ENCODE results near the gene LAMTOR5. TPM values are rescaled to one million over a fixed set of nuclear protein-coding genes. Genes with fewer than 3 reads are reported as not detected.

Gene LAMTOR5
- 100 to 1,000 TPM in 3 of 6 donors, 10 to 100 TPM in 3; 26.5 to 130 (median 89.9) TPM for total RNA-seq

DNA sequence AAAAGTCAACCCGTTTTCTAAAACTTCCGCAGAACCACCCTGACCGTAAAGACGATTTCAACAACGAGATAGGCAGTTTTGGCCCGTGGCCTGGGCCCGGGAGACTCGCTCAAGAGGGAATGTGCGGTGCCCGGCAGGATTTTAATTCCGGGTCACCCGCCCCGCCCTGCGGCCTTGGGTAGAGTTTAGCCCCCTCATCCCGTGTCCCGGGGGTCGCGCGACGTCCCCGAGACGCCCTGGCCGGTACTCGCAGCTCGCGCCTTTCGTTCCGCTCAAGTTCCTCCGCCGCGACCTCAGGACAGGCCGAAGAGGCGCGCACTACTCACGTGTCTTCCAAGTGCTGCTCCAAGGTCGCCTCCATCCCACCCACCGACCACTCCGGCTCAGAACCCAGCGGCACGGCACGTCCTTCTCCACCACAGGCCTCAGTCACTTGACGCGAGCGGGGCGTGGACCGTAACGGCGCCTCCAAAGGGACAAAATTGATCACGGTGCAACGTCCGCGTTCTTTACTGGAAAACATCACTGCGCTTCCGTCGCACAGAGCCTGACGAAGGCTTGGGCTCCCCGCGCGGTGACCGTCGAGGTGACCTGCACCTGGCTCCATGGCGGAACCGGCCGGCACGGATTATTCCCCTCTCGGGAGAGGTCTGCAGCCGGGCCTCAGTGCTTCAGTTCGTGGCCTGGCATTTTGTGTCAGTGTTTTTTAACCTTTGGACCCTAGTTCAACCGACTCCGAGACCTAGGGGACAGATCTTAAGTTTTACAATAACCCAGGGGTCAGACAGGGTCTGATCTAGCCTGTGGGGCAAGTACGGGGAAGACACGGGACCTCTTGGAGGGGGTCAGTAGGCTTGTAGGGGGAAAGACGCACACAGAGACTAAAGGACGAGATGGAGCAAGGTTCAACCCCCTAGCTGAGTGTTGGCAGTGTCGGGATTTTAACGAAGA, at the start of gene LAMTOR5:
LAMTOR5 (minus strand) TSS at position 435 of the 951 bp plus-strand sequence; CDS start at position 361, 74 bp downstream.
- H3K27ac ChIP-seq: peak within 1 kb of the TSS; percentile 88 to 98 (median 92)
- peak within 1 kb of the TSS; percentile 65 to 80 (median 67) for H3K4me3 ChIP-seq
- no peaks in the 10 kb centered on the region for H3K9me3 ChIP-seq
- ATAC-seq (ENCODE audit: low FRiP score in 2 of 2) (peak; percentile 96 to 99), DNase-seq (peak; percentile 94 to 95)
- H3K27me3 ChIP-seq: no peaks in the 10 kb centered on the region
- TF ChIP-seq, protein P1, sequence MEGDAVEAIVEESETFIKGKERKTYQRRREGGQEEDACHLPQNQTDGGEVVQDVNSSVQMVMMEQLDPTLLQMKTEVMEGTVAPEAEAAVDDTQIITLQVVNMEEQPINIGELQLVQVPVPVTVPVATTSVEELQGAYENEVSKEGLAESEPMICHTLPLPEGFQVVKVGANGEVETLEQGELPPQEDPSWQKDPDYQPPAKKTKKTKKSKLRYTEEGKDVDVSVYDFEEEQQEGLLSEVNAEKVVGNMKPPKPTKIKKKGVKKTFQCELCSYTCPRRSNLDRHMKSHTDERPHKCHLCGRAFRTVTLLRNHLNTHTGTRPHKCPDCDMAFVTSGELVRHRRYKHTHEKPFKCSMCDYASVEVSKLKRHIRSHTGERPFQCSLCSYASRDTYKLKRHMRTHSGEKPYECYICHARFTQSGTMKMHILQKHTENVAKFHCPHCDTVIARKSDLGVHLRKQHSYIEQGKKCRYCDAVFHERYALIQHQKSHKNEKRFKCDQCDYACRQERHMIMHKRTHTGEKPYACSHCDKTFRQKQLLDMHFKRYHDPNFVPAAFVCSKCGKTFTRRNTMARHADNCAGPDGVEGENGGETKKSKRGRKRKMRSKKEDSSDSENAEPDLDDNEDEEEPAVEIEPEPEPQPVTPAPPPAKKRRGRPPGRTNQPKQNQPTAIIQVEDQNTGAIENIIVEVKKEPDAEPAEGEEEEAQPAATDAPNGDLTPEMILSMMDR (IDR thresholded peaks at IDR 0.05): peak in 5 of 6 experiments; percentile 9 to 58 (median 14)
- TF ChIP-seq POLR2A (IDR thresholded peaks at IDR 0.05) (peak in 3 of 4 donors; percentile 81 to 97 (median 88)), EP300 (IDR thresholded peaks at IDR 0.05) (peak in 1 of 4 donors; percentile 91), POLR2AphosphoS5 (IDR thresholded peaks at IDR 0.05) (peak; percentile 99 to 100)
- peaks cover 21 to 31% (median 24%) of the 10 kb centered on the region in 4 donors for H3K36me3 ChIP-seq
- H3K4me1 ChIP-seq: peaks cover 13 to 27% (median 15%) of the 10 kb centered on the region in 4 donors
- 0 to 1% methylated on average over 28 to 76 of the region's 76 CpGs for WGBS, 2 donors

DNA sequence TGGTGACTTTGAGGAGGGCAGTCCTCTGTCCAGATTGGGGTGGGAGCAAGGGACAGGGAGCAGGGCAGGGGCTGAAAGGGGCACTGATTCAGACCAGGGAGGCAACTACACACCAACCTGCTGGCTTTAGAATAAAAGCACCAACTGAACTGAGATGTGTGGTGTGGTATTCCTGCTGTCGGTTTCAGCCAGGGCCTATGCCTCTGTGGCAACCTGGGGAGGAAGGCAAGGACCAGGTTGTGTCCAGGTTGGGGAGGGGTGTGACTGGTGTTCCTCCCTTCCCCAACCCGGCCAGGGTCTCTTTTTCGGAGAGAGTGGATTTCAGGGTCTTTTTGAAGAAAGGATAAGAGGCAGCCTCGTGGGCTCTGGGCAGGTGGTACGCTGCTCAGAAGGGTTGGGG, 49.7 kb upstream of the LAMTOR5 start:
- Histone ChIP-seq H3K27me3 (no peaks in the 10 kb centered on the region), H3K36me3 (no peaks in the 10 kb centered on the region), H3K4me1 (no peaks in the 10 kb centered on the region), H3K27ac (no peak overlapping the region), H3K9me3 (no peaks in the 10 kb centered on the region), H3K4me3 (no peak overlapping the region)
- 83 to 87% methylated on average over 5 of the region's 5 CpGs for WGBS, 2 donors
- DNase-seq (no peak), ATAC-seq (ENCODE audit: low FRiP score in 2 of 2) (no peak)
- no peak for TF ChIP-seq POLR2A (IDR thresholded peaks at IDR 0.05)
- TF ChIP-seq POLR2AphosphoS5 (IDR thresholded peaks at IDR 0.05): no peak
- TF ChIP-seq, protein P1 (IDR thresholded peaks at IDR 0.05): no peak
- TF ChIP-seq EP300 (IDR thresholded peaks at IDR 0.05): no peak

DNA sequence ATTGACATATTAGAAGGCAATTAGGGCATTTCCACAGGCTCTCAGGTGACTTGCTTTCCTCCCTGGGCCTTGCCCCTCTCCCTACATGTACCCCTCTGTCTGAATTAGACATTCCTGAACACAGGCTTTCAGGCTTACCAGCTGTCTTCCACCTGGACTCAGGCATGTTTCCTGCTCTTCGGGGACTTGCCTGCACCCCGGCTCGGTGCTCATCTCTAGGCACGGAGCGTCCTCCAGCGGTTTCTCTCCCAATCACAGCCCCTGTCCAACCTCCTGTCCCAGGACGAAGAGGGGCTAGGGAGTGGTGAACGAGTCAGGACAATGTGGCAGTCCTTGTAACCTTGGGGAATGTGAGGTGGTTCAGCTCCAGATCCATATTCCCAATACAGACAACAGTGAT, 47.7 kb upstream of the LAMTOR5 start:
- DNase-seq (no peak), ATAC-seq (ENCODE audit: low FRiP score in 2 of 2) (no peak)
- Histone ChIP-seq H3K4me1 (no peaks in the 10 kb centered on the region), H3K36me3 (no peaks in the 10 kb centered on the region), H3K9me3 (no peaks in the 10 kb centered on the region), H3K27me3 (no peaks in the 10 kb centered on the region), H3K27ac (no peak overlapping the region), H3K4me3 (no peak overlapping the region)
- 68 to 88% methylated on average over 8 of the region's 8 CpGs for WGBS, 2 donors
- TF ChIP-seq, protein P1 (IDR thresholded peaks at IDR 0.05): no peak
- no peak for TF ChIP-seq POLR2A (IDR thresholded peaks at IDR 0.05)
- TF ChIP-seq EP300 (IDR thresholded peaks at IDR 0.05): no peak
- no peak for TF ChIP-seq POLR2AphosphoS5 (IDR thresholded peaks at IDR 0.05)

DNA sequence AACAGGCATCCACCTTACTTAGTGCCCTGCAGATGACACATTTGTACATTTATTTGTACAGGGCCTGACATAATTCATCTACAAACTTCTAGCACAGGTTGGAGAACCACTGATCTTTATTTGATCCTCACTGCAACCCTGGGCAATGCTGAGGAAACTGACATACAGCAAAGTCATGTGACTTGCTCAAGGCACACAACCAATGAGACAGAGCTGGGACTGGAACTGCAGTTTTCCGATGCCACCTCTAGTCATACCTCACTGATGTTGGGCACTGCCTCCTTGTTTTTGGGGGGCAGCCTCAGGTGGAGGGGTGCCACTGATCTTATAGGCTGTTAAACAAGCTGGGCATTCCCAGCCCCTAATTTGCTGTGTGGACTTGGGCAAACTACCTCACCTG, 46.8 kb upstream of the LAMTOR5 start:
- DNase-seq: no peak
- no peak overlapping the region for H3K27ac ChIP-seq
- H3K4me1 ChIP-seq: no peaks in the 10 kb centered on the region
- H3K36me3 ChIP-seq: no peaks in the 10 kb centered on the region
- no peak overlapping the region for H3K4me3 ChIP-seq
- WGBS, 2 donors: 92% methylated on average over 1 of the region's 1 CpG; no CpG with 5 or more reads in 1 of the 2 donors
- ATAC-seq (ENCODE audit: low FRiP score in 2 of 2): no peak
- no peaks in the 10 kb centered on the region for H3K9me3 ChIP-seq
- H3K27me3 ChIP-seq: no peaks in the 10 kb centered on the region
- TF ChIP-seq, protein P1 (IDR thresholded peaks at IDR 0.05): no peak
- TF ChIP-seq EP300 (IDR thresholded peaks at IDR 0.05): no peak
